SK-N-SH treated with all-trans-retinoic acid at 6 μM for 48 hours (cell line): Measurements from ENCODE around the gene CPNE4.

Experiments
- ATAC-seq: fragments of 200-7000 bp; cut with Tn5 transposase; 3 replicates; pipeline ENCODE4 v1.9.1; 2020; ENCODE audit warnings: mild to moderate bottlenecking, moderate library complexity
- ARNTL ChIP-seq: fragments of 450-650 bp; formaldehyde crosslinking; IDR thresholded peaks from 2 replicates; pipeline ENCODE4 v1.5.0; 2020; ENCODE audit warnings: low read depth, mild to moderate bottlenecking, moderate library complexity, borderline replicate concordance
- BACH2 ChIP-seq: fragments of 250-450 bp; sonication (Bioruptor Pico); IDR thresholded peaks from 2 replicates; pipeline ENCODE4 v1.9.0; 2021; ENCODE audit warnings: mild to moderate bottlenecking, borderline replicate concordance
- CREB5 ChIP-seq: fragments of 250-450 bp; sonication (Bioruptor Pico); IDR thresholded peaks from 2 replicates; pipeline ENCODE4 v1.5.1; 2020; ENCODE audit warnings: low read depth, mild to moderate bottlenecking, moderate library complexity
- CSDC2 ChIP-seq: fragments of 250-450 bp; sonication (Bioruptor Pico); IDR thresholded peaks from 2 replicates; pipeline ENCODE4 v1.5.0; 2020; ENCODE audit warnings: mild to moderate bottlenecking, moderate library complexity
- CSRNP3 ChIP-seq: fragments of 250-450 bp; sonication (Bioruptor Pico); IDR thresholded peaks from 2 replicates; pipeline ENCODE4 v1.5.1; 2021; ENCODE audit warnings: mild to moderate bottlenecking, moderate library complexity
- ISL1 ChIP-seq: fragments of 250-450 bp; sonication (Bioruptor Pico); IDR thresholded peaks from 2 replicates; pipeline ENCODE4 v2.1.2; 2022; ENCODE audit warnings: mild to moderate bottlenecking, moderate library complexity
- PATZ1 ChIP-seq: fragments of 250-450 bp; sonication (Bioruptor Pico); IDR thresholded peaks from 2 replicates; pipeline ENCODE4 v1.8.0; 2020; ENCODE audit warnings: mild to moderate bottlenecking, moderate library complexity, borderline replicate concordance
- PPARA ChIP-seq: fragments of 250-450 bp; sonication (Bioruptor Pico); IDR thresholded peaks from 2 replicates; pipeline ENCODE4 v1.5.0; 2020; ENCODE audit warnings: mild to moderate bottlenecking, borderline replicate concordance
- RARB ChIP-seq: fragments of 250-450 bp; sonication (Bioruptor Pico); IDR thresholded peaks from 2 replicates; pipeline ENCODE4 v1.8.0; 2021; ENCODE audit warnings: mild to moderate bottlenecking, moderate library complexity
- SNAI2 ChIP-seq: fragments of 250-450 bp; sonication (Bioruptor Pico); IDR thresholded peaks from 2 replicates; pipeline ENCODE4 v1.5.0; 2020; ENCODE audit warnings: mild to moderate bottlenecking, moderate library complexity
- TCF4 ChIP-seq: fragments of 250-450 bp; sonication (Bioruptor Pico); IDR thresholded peaks from 2 replicates; pipeline ENCODE4 v1.8.0; 2021; ENCODE audit warnings: mild to moderate bottlenecking, moderate library complexity, borderline replicate concordance
- TSHZ2 ChIP-seq: fragments of 250-450 bp; sonication (Bioruptor Pico); IDR thresholded peaks from 2 replicates; pipeline ENCODE4 v1.5.0; 2020; ENCODE audit warnings: mild to moderate bottlenecking, moderate library complexity
- ZC3H10 ChIP-seq: fragments of 250-450 bp; sonication (Bioruptor Pico); IDR thresholded peaks from 2 replicates; pipeline ENCODE4 v1.5.1; 2021; ENCODE audit warnings: mild to moderate bottlenecking, moderate library complexity
- ZFP30 ChIP-seq: fragments of 450-650 bp; formaldehyde crosslinking; IDR thresholded peaks from 2 replicates; pipeline ENCODE4 v1.5.0; 2022; ENCODE audit warnings: mild to moderate bottlenecking, moderate library complexity
- ZNF565 ChIP-seq: fragments of 450-650 bp; formaldehyde crosslinking; conservative IDR thresholded peaks from 2 replicates; pipeline ENCODE4 v1.5.0; 2020; ENCODE audit warnings: low read depth, mild to moderate bottlenecking, moderate library complexity
- TF ChIP-seq, protein P1 (sequence below): fragments of 250-450 bp; sonication (Bioruptor Pico); IDR thresholded peaks from 2 replicates; pipeline ENCODE4 v1.8.0; 2021; ENCODE audit warnings: low read depth, mild to moderate bottlenecking, moderate library complexity, borderline replicate concordance

Gene CPNE4

DNA sequence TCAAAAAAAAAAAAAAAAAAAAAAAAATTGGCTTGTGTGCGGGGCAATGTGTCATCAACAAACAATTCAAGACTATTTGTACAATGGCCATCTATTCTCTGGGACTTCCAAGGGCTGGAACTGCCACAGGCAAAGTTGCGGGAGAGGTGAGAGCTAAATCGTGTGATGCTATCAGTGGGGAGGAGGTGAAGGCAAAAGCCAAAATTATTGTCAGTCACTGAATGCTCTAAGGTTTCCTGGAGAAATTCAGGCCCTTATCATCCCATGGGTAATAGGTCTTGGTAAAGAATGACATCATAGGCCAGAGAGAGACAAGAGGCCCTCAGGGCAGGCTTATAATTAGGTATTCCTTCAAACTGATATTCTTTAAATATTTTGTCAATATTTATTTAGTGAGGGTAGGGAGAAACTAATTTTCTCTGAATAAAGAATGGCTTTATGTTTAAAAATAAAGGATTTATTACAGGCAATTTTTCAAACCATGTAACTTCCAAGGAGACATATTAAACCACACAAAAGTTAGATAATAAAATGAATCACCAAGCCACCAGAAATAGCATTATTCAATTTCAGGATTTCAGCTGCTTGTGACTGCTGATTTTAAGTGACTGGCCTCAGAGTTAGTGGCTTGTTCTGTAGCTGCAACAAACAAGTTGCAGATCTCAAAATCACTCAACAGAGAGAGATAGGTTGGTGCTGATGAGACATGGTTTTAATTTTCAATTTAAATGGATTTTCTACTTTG is 305.7 kb downstream of the CPNE4 start (continued):
- TF ChIP-seq RARB (CRISPR knock-in tag) (no peak), CREB5 (CRISPR knock-in tag) (no peak), PPARA (no peak)

DNA sequence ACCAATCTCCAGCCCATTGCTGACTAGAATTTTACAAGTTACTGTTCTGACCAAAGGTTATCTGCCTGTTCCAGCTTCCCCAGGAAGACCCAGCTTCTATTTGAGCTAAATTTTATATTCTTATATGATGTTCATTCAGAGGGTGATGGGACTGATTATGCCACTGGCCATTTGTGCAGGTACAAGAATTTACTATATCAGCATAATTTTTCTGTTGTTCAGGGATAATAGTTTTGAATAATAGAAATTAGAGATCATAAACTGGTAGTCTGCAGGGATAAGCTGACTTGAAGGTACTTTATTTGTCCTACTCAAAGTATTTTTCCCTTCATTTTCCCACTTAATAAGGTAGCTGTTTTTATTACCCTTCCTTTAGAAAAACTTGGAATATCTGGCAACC is 309.4 kb downstream of the CPNE4 start:
- ATAC-seq: no peak
- TF ChIP-seq CSRNP3 (no peak), TSHZ2 (CRISPR knock-in tag) (no peak), ZFP30 (no peak), TCF4 (CRISPR knock-in tag) (no peak), ISL1 (CRISPR knock-in tag) (no peak), PATZ1 (CRISPR knock-in tag) (no peak), SNAI2 (no peak), RARB (CRISPR knock-in tag) (no peak)
- TF ChIP-seq, protein P1, sequence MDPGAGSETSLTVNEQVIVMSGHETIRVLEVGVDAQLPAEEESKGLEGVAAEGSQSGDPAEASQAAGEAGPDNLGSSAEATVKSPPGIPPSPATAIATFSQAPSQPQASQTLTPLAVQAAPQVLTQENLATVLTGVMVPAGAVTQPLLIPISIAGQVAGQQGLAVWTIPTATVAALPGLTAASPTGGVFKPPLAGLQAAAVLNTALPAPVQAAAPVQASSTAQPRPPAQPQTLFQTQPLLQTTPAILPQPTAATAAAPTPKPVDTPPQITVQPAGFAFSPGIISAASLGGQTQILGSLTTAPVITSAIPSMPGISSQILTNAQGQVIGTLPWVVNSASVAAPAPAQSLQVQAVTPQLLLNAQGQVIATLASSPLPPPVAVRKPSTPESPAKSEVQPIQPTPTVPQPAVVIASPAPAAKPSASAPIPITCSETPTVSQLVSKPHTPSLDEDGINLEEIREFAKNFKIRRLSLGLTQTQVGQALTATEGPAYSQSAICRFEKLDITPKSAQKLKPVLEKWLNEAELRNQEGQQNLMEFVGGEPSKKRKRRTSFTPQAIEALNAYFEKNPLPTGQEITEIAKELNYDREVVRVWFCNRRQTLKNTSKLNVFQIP: no peak

GRCh38 chr3:131723343-131723742 is 311.5 kb downstream of the CPNE4 start:
- no peak for TF ChIP-seq ARNTL (CRISPR knock-in tag)
- TF ChIP-seq, all 23 proteins: peak for 0
- ATAC-seq: no peak

DNA sequence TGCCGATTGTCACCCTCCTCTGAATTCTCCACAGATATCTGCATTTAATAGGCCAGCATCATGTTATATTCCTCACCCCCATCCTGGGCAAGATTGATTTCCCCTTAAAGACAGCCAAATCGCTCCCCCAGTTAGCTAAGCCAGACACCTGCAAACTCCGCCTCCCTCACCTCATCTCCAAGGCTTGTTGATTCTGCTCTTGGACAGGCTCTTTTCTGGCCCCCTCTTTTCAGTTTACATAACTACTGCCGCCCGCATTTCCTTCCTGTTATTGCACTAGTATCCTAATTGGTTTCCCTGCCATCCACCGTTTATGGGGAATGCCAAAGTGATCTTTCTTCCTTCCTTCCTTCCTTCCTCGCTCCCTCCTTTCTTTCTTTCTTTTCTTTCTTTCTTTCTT is 317.3 kb downstream of the CPNE4 start:
- no peak for ATAC-seq
- TF ChIP-seq TSHZ2 (CRISPR knock-in tag) (no peak), CSDC2 (CRISPR knock-in tag) (no peak), ARNTL (CRISPR knock-in tag) (no peak), ZC3H10 (CRISPR knock-in tag) (no peak), BACH2 (no peak), TCF4 (CRISPR knock-in tag) (no peak), CSRNP3 (no peak), PPARA (no peak), ZNF565 (CRISPR knock-in tag) (no peak), RARB (CRISPR knock-in tag) (no peak), ISL1 (CRISPR knock-in tag) (no peak)
- TF ChIP-seq, protein P1: no peak
